RWPE2 (cell line): Measurements from ENCODE around the gene SORCS2.

Source experiments
- ATAC-seq: fragments of 200-7000 bp; cut with Tn5 transposase; 3 replicates; pipeline ENCODE4 v1.9.1; 2021; ENCODE audit warnings: low read depth
- DNase-seq: peaks from one replicate; pipeline ENCODE4 v3.0.0-alpha.2; 2020; ENCODE audit warnings: low spot score
- H3K27ac ChIP-seq: fragments of 450-650 bp; 2 replicates; pipeline ENCODE4 v1.5.1; 2017; ENCODE audit warnings: mild to moderate bottlenecking; ENCODE audit not compliant: poor library complexity, severe bottlenecking
- H3K27me3 ChIP-seq: fragments of 250-450 bp; sonication (Bioruptor Pico); 2 replicates; pipeline ENCODE4 v1.5.1; 2021; ENCODE audit warnings: mild to moderate bottlenecking, moderate library complexity; ENCODE audit not compliant: insufficient read depth, poor library complexity, severe bottlenecking
- H3K36me3 ChIP-seq: fragments of 250-450 bp; sonication (Bioruptor Pico); 2 replicates; pipeline ENCODE4 v1.5.1; 2020; ENCODE audit warnings: low read depth, mild to moderate bottlenecking, moderate library complexity
- H3K4me1 ChIP-seq: fragments of 250-450 bp; sonication (Bioruptor Pico); 2 replicates; pipeline ENCODE4 v1.5.1; 2021; ENCODE audit warnings: mild to moderate bottlenecking, moderate library complexity; ENCODE audit not compliant: insufficient read depth, poor library complexity, severe bottlenecking
- H3K4me3 ChIP-seq: fragments of 250-450 bp; sonication (Bioruptor Pico); 2 replicates; pipeline ENCODE4 v1.5.1; 2021; ENCODE audit warnings: mild to moderate bottlenecking, moderate library complexity; ENCODE audit not compliant: severe bottlenecking
- H3K9me3 ChIP-seq: fragments of 250-450 bp; sonication (Bioruptor Pico); 2 replicates; pipeline ENCODE4 v1.5.1; 2021; ENCODE audit warnings: mild to moderate bottlenecking, moderate library complexity; ENCODE audit not compliant: severe bottlenecking
- TF ChIP-seq, protein P1 (sequence below): fragments of 450-650 bp; IDR thresholded peaks from one replicate; pipeline ENCODE4 v1.5.1; 2017; ENCODE audit warnings: mild to moderate bottlenecking, moderate library complexity; ENCODE audit not compliant: poor library complexity, severe bottlenecking

SORCS2 gene

DNA sequence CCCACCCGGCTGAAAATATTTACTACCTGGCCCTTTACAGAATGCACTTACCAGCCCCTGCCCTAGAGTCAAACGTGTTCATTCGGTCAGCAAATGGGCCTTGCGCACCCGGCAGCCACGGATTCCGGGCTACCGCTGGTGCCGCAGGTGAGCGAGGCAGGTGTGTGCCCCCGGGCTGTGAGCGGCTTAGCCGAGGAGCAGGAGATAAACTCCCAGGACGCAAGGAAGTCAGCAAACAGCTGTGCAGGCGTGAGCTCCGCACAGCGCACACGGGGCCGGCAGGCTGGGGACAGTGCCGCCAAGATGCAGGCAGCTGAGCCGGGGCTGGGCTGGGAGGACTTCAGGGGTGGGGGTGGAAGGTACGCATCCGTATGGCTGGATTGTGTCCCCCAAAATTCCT is 453.6 kb downstream of the SORCS2 start:
- DNase-seq: no peak
- Histone ChIP-seq H3K27ac (no peak overlapping the region), H3K4me1 (peaks cover 32% of the 10 kb centered on the region), H3K27me3 (no peaks in the 10 kb centered on the region), H3K36me3 (no peaks in the 10 kb centered on the region), H3K9me3 (no peaks in the 10 kb centered on the region), H3K4me3 (no peak overlapping the region)
- no peak for ATAC-seq
- TF ChIP-seq, protein P1, sequence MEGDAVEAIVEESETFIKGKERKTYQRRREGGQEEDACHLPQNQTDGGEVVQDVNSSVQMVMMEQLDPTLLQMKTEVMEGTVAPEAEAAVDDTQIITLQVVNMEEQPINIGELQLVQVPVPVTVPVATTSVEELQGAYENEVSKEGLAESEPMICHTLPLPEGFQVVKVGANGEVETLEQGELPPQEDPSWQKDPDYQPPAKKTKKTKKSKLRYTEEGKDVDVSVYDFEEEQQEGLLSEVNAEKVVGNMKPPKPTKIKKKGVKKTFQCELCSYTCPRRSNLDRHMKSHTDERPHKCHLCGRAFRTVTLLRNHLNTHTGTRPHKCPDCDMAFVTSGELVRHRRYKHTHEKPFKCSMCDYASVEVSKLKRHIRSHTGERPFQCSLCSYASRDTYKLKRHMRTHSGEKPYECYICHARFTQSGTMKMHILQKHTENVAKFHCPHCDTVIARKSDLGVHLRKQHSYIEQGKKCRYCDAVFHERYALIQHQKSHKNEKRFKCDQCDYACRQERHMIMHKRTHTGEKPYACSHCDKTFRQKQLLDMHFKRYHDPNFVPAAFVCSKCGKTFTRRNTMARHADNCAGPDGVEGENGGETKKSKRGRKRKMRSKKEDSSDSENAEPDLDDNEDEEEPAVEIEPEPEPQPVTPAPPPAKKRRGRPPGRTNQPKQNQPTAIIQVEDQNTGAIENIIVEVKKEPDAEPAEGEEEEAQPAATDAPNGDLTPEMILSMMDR: no peak

DNA sequence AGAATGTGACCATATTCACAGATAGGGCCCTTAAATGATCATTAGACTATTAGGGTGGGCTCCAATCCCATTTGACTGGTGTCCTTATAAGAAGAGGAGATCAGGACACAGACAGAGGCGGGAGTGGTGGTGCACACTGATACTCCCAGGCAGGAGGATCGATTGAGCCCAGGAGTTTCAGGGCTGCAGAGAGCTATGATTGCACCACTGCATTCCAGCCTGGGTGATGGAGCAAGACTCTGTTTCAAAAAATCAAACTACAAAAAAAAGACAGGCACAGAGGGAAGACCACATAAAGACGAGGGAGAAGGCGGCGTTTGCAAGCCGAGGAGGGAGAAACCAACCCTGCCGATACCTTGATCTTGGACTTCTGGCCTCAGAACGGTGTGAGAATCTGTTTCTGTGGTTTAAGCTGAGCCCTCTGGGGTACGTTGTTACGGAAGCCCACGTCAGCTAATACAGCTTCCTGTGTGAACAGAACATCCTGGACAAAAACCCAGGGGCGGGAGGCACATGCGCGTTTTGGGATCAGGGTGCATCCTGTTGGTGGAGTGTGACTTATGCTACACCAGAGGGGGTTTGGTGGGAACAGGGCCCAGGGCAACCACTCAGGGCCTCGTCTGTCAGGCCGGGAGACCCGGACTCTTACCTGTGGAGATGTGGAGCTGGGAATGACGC is 454.2 kb downstream of the SORCS2 start:
- Histone ChIP-seq H3K4me3 (no peak overlapping the region), H3K27ac (peak overlapping the region; percentile 96), H3K9me3 (no peaks in the 10 kb centered on the region), H3K4me1 (peaks cover 38% of the 10 kb centered on the region), H3K27me3 (no peaks in the 10 kb centered on the region), H3K36me3 (no peaks in the 10 kb centered on the region)
- ATAC-seq: no peak
- DNase-seq: no peak
- TF ChIP-seq, protein P1: no peak

DNA sequence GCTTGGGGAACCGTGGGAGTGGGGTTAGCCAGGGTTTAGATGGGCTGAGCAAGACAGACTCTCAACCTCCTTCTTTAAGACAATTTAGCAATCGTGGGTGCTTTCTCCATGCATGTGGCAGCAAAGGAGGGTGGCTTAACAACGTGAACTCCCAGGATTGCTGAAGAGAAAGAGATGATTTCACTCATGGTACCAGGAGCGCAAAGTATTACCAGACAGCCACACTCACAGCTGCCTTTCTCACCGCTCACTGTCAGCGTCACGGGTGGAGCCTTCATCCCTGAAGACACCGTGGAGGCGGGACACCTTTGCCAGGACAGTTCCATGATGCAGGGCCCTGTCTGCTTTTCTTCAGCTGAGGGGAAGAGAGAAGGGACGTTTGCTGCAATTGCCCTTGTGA is 454.8 kb downstream of the SORCS2 start:
- DNase-seq (no peak), ATAC-seq (no peak)
- no peaks in the 10 kb centered on the region for H3K36me3 ChIP-seq
- peak overlapping the region; percentile 96 for H3K27ac ChIP-seq
- no peak overlapping the region for H3K4me3 ChIP-seq
- TF ChIP-seq, protein P1: no peak
- H3K4me1 ChIP-seq: peaks cover 44% of the 10 kb centered on the region
- H3K9me3 ChIP-seq: no peaks in the 10 kb centered on the region
- H3K27me3 ChIP-seq: no peaks in the 10 kb centered on the region

DNA sequence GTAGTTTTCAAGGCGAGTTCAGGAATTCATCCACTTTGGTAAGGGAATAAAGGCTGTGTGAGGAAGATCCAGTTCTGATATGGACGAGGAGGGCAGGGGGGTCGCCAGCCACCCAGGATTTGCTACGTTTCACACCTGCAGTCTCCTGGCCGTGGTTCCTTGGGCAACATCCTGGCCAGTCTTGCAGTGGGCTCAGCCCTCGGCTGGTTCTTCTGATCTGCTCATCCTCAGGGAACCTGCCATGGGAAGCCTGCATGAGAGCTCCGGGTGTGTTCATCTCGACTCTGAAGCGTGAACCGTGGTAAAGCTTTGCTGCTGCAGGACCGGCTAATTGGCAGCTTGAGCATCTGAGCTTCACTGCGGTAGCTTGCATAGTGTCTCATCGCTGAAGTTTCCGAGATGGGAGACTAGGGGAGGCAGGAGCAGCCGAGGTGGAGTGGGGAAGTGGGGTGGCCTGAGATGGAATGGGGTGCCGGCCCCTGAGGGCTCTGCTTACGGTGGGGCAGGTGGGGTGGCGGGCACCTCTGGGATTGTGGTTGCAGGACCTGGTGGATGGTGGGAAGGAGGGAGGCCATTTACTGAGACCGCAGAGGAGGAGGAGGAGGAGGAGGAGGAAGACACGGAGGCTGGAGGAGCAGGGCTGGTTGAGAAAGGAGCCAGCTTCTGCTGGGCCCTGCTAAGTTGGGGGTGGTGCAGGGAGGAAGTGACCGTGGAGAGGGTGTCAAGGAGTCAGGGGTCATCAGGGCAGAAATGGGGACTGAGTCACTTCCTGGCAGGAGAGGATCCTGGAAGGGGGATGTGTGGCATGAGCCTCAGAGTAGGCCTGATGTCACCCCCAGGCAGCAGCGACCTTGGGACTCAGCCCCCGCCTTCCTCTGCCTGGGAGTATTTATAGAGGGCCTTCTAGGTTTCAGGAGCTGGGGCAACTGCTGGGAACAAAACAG is 455.5 kb downstream of the SORCS2 start:
- H3K4me3 ChIP-seq: no peak overlapping the region
- H3K4me1 ChIP-seq: peaks cover 49% of the 10 kb centered on the region
- no peaks in the 10 kb centered on the region for H3K9me3 ChIP-seq
- DNase-seq (no peak), ATAC-seq (no peak; the same call in 2 of the 3 replicates)
- H3K27ac ChIP-seq: peak overlapping the region; percentile 96
- H3K27me3 ChIP-seq: no peaks in the 10 kb centered on the region
- TF ChIP-seq, protein P1: no peak
- H3K36me3 ChIP-seq: no peaks in the 10 kb centered on the region
